ENCODE results near the gene THAP3. TPM values are rescaled to one million over a fixed set of nuclear protein-coding genes. Genes with fewer than 3 reads are reported as not detected.

THAP3 gene
- total and polyA plus RNA-seq, 2 of the 8 experiments (the other 6 are each of a cell fraction or from before 2014, with no cell fraction given), result 8.2 to 15.3 TPM

GRCh38 chr1:6599141-6599975, 25.3 kb upstream of the THAP3 start:
- no peak overlapping the region for H3K9ac ChIP-seq (replicated peaks in 1 of 4; ENCODE audit: extremely low read depth in 1 of 4, low read depth in 3 of 4, low read length in 3 of 4)
- H2AK5ac ChIP-seq (ENCODE audit: low read depth, low read length), result no peak overlapping the region
- peaks cover 21% of the 10 kb centered on the region for H3K79me1 ChIP-seq (ENCODE audit: low read depth, low read length)
- H2AFZ ChIP-seq (ENCODE audit: low read length), result no peak overlapping the region
- WGBS, 2 experiments (ENCODE audit: extremely low coverage in 1 of 2, insufficient coverage in 1 of 2, insufficient read length in 1 of 2, insufficient replicate concordance in 2 of 2, low coverage in 1 of 2, low lambda C conversion rate in 2 of 2, missing lambda C conversion rate in 1 of 2), result 92% methylated on average over 26 of the region's 31 CpGs; no CpG with 5 or more reads in 1 of the 2 experiments
- H3K4ac ChIP-seq (replicated peaks; ENCODE audit: insufficient read length, low read depth, low read length), result no peak overlapping the region
- no peak overlapping the region; the same call in 1 of the 2 replicates for H2BK5ac ChIP-seq (ENCODE audit: low read depth, low read length)
- no peak overlapping the region for H3K27ac ChIP-seq (ENCODE audit: low read depth, low read length)
- no peak overlapping the region for H3K4me3 ChIP-seq (ENCODE audit: extremely low read depth in 1 of 4, insufficient read depth in 2 of 4, low read depth in 3 of 4, low read length in 4 of 4)
- ChIA-PET POLR2A (ENCODE audit: partially characterized antibody) (interaction anchor here (1.0 to 10.8 kb wide), 6 partner anchors 11 to 45 kb away, joined by 3 to 196 read pairs (median 56); partner anchors contain the start of genes NOL9, TAS1R1, THAP3 and ZBTB48), CTCF (ENCODE audit: partially characterized antibody) (interaction anchor here (0.7 to 3.3 kb wide), 11 partner anchors 10 to 47 kb away, joined by 3 to 16 read pairs (median 4); partner anchors contain the start of genes TAS1R1 and THAP3)
- no peak overlapping the region for H2BK120ac ChIP-seq (replicated peaks; ENCODE audit: low read depth, low read length)
- H4K8ac ChIP-seq (ENCODE audit: extremely low read depth, insufficient read depth, low read length), result peak overlapping the region; percentile 62; the same call in 1 of the 2 replicates
- H3K23ac ChIP-seq (ENCODE audit: insufficient read length), result no peak overlapping the region
- no peak overlapping the region for H2BK20ac ChIP-seq (ENCODE audit: low read length)
- H3K23me2 ChIP-seq (ENCODE audit: low read depth, low read length), result peaks cover 18% of the 10 kb centered on the region
- no peaks in the 10 kb centered on the region; a peak in 1 of 7 replicates for H3K27me3 ChIP-seq (replicated peaks in 1 of 4; ENCODE audit: control insufficient read depth in 3 of 4, extremely low read depth in 1 of 4, insufficient read depth in 3 of 4, low read length in 3 of 4)
- DNase-seq (ENCODE audit: low read depth in 1 of 2, low spot score in 2 of 2) (no peak), FAIRE-seq (no peak)
- no peak overlapping the region for H4K5ac ChIP-seq (ENCODE audit: insufficient read length, low read depth, low read length)
- no peak overlapping the region for H4K91ac ChIP-seq (replicated peaks; ENCODE audit: insufficient read length, low read length)
- H3K79me2 ChIP-seq (ENCODE audit: control insufficient read depth in 1 of 2, insufficient read depth in 2 of 2, low read length in 2 of 2), result peaks cover 22 to 55% of the 10 kb centered on the region in 2 experiments; a peak in 3 of 4 replicates
- H2BK12ac ChIP-seq (ENCODE audit: low read depth, low read length), result no peak overlapping the region
- TF ChIP-seq SP4 (IDR thresholded peaks at IDR 0.05; ENCODE audit: low read length) (no peak), POLR2A (IDR thresholded peaks at IDR 0.05; ENCODE audit: control extremely low read depth in 1 of 2, low read depth in 2 of 2, low read length in 2 of 2) (peak in 1 of 2 experiments; percentile 30; a peak in 1 of 3 replicates), POLR2AphosphoS5 (IDR thresholded peaks at IDR 0.05; ENCODE audit: low read depth, low read length) (0 out of 2 replicates have a peak, but pooled peaks have one; percentile 36)
- peak overlapping the region; percentile 4 to 91; a peak in 3 of 4 replicates for H3K4me2 ChIP-seq (ENCODE audit: insufficient read depth in 1 of 2, low read depth in 2 of 2, low read length in 2 of 2)
- no peak overlapping the region for H2BK15ac ChIP-seq (ENCODE audit: low read length)
- peaks cover 27 to 38% of the 10 kb centered on the region in 2 experiments for H4K20me1 ChIP-seq (replicated peaks in 1 of 2; ENCODE audit: control insufficient read depth in 1 of 2, insufficient read depth in 2 of 2, low read length in 2 of 2)
- H3K56ac ChIP-seq (replicated peaks; ENCODE audit: insufficient read length, low read depth, low read length), result no peak overlapping the region
- no peaks in the 10 kb centered on the region for H3K9me3 ChIP-seq (ENCODE audit: insufficient read depth in 2 of 2, low read depth in 1 of 2, low read length in 1 of 2)
- peaks cover 10 to 30% (median 28%) of the 10 kb centered on the region in 4 experiments; a peak in 7 of 8 replicates for H3K36me3 ChIP-seq (ENCODE audit: control insufficient read depth in 2 of 4, insufficient read depth in 4 of 4, low read length in 3 of 4)
- H3K18ac ChIP-seq (ENCODE audit: extremely low read depth, low read length), result no peak overlapping the region
- H3K4me1 ChIP-seq (replicated peaks in 1 of 4; ENCODE audit: control insufficient read depth in 3 of 4, insufficient read depth in 4 of 4, low read length in 3 of 4), result peaks cover 0 to 13% (median 9%) of the 10 kb centered on the region in 4 experiments; a peak in 6 of 7 replicates
- H3K14ac ChIP-seq (ENCODE audit: insufficient read length), result no peak overlapping the region

Measured in H1 (cell line).